BE2C (cell line): ENCODE measurements around the gene CLDN16.

ENCODE experiments used
- DNase-seq: peaks from one replicate; pipeline ENCODE4 v3.0.0-alpha.2; 2020
- H3K27me3 ChIP-seq: fragments of 250-450 bp; sonication (Bioruptor Pico); 2 replicates; pipeline ENCODE4 v1.5.1; 2020; ENCODE audit warnings: mild to moderate bottlenecking
- H3K36me3 ChIP-seq: fragments of 250-450 bp; sonication (Bioruptor Pico); 2 replicates; pipeline ENCODE4 v1.5.1; 2020; ENCODE audit warnings: mild to moderate bottlenecking
- H3K4me1 ChIP-seq: fragments of 250-450 bp; sonication (Bioruptor Pico); 2 replicates; pipeline ENCODE4 v1.5.1; 2020
- H3K4me3 ChIP-seq: 2 replicates; pipeline ENCODE4 v1.5.1; 2011; ENCODE audit warnings: low read depth, low read length
- H3K9me3 ChIP-seq: fragments of 250-450 bp; sonication (Bioruptor Pico); 2 replicates; pipeline ENCODE4 v1.5.1; 2020
- TF ChIP-seq, protein P1 (sequence below): IDR thresholded peaks from 2 replicates; pipeline ENCODE4 v1.5.1; 2012; ENCODE audit warnings: mild to moderate bottlenecking, low read depth, low read length

Gene CLDN16

GRCh38 chr3:190346541-190346940, 41.4 kb upstream of the CLDN16 start:
- H3K27me3 ChIP-seq = no peaks in the 10 kb centered on the region
- no peak overlapping the region for H3K4me3 ChIP-seq
- H3K9me3 ChIP-seq = no peaks in the 10 kb centered on the region
- DNase-seq = no peak
- H3K36me3 ChIP-seq = no peaks in the 10 kb centered on the region
- no peaks in the 10 kb centered on the region for H3K4me1 ChIP-seq
- TF ChIP-seq, protein P1, sequence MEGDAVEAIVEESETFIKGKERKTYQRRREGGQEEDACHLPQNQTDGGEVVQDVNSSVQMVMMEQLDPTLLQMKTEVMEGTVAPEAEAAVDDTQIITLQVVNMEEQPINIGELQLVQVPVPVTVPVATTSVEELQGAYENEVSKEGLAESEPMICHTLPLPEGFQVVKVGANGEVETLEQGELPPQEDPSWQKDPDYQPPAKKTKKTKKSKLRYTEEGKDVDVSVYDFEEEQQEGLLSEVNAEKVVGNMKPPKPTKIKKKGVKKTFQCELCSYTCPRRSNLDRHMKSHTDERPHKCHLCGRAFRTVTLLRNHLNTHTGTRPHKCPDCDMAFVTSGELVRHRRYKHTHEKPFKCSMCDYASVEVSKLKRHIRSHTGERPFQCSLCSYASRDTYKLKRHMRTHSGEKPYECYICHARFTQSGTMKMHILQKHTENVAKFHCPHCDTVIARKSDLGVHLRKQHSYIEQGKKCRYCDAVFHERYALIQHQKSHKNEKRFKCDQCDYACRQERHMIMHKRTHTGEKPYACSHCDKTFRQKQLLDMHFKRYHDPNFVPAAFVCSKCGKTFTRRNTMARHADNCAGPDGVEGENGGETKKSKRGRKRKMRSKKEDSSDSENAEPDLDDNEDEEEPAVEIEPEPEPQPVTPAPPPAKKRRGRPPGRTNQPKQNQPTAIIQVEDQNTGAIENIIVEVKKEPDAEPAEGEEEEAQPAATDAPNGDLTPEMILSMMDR = no peak

GRCh38 chr3:190352861-190353457, 35.0 kb upstream of the CLDN16 start:
- DNase-seq = no peak
- Histone ChIP-seq H3K36me3 (no peaks in the 10 kb centered on the region), H3K27me3 (no peaks in the 10 kb centered on the region), H3K4me3 (no peak overlapping the region), H3K9me3 (no peaks in the 10 kb centered on the region), H3K4me1 (no peaks in the 10 kb centered on the region)
- TF ChIP-seq, protein P1 = no peak

GRCh38 chr3:190356246-190356645, 31.7 kb upstream of the CLDN16 start:
- no peak for DNase-seq
- Histone ChIP-seq H3K27me3 (no peaks in the 10 kb centered on the region), H3K9me3 (no peaks in the 10 kb centered on the region), H3K4me3 (no peak overlapping the region), H3K36me3 (no peaks in the 10 kb centered on the region), H3K4me1 (no peaks in the 10 kb centered on the region)
- TF ChIP-seq, protein P1 = no peak

GRCh38 chr3:190357468-190357867, 30.5 kb upstream of the CLDN16 start:
- TF ChIP-seq, protein P1 = no peak
- no peaks in the 10 kb centered on the region for H3K9me3 ChIP-seq

GRCh38 chr3:190359813-190360212, 28.1 kb upstream of the CLDN16 start:
- no peaks in the 10 kb centered on the region for H3K36me3 ChIP-seq
- no peak for DNase-seq
- no peaks in the 10 kb centered on the region for H3K27me3 ChIP-seq
- TF ChIP-seq, protein P1 = no peak
- no peaks in the 10 kb centered on the region for H3K4me1 ChIP-seq
- no peaks in the 10 kb centered on the region for H3K9me3 ChIP-seq
- no peak overlapping the region for H3K4me3 ChIP-seq

More at GRCh38 chr3:190357468-190357867, 30.5 kb upstream of the CLDN16 start:
- Histone ChIP-seq H3K27me3 (no peaks in the 10 kb centered on the region), H3K4me1 (no peaks in the 10 kb centered on the region), H3K36me3 (no peaks in the 10 kb centered on the region), H3K4me3 (no peak overlapping the region)
- DNase-seq = no peak

GRCh38 chr3:190360228-190360627, 27.7 kb upstream of the CLDN16 start:
- Histone ChIP-seq H3K36me3 (no peaks in the 10 kb centered on the region), H3K4me1 (no peaks in the 10 kb centered on the region), H3K9me3 (no peaks in the 10 kb centered on the region), H3K27me3 (no peaks in the 10 kb centered on the region), H3K4me3 (no peak overlapping the region)
- no peak for DNase-seq
- TF ChIP-seq, protein P1 = no peak
